WTC11 (cell line): ENCODE measurements around the gene PARD6A.

Experiments used
- CREB1 ChIP-seq: sonication (generic); formaldehyde crosslinking; IDR thresholded peaks from 2 replicates; pipeline ENCODE4 v1.8.0; 2023; ENCODE audit warnings: mild to moderate bottlenecking, missing genetic modification reagents
- ELF4 ChIP-seq: sonication (generic); formaldehyde crosslinking; IDR thresholded peaks from 2 replicates; pipeline ENCODE4 v1.8.1; 2022; ENCODE audit warnings: low read depth, mild to moderate bottlenecking, moderate library complexity, missing genetic modification reagents
- FOXJ3 ChIP-seq: sonication (generic); formaldehyde crosslinking; IDR thresholded peaks from 2 replicates; pipeline ENCODE4 v1.9.0; 2021; ENCODE audit warnings: missing genetic modification reagents, mild to moderate bottlenecking, borderline replicate concordance
- JUN ChIP-seq: sonication (generic); formaldehyde crosslinking; IDR thresholded peaks from 2 replicates; pipeline ENCODE4 v1.8.0; 2023; ENCODE audit warnings: mild to moderate bottlenecking, missing genetic modification reagents
- MXD4 ChIP-seq: fragments of 250-450 bp; sonication (Bioruptor Pico); IDR thresholded peaks from 2 replicates; pipeline ENCODE4 v1.8.0; 2021; ENCODE audit warnings: mild to moderate bottlenecking, moderate library complexity, borderline replicate concordance
- NR2C2 ChIP-seq: sonication (generic); formaldehyde crosslinking; IDR thresholded peaks from 2 replicates; pipeline ENCODE4 v1.8.0; 2022; ENCODE audit warnings: mild to moderate bottlenecking, missing genetic modification reagents
- RORB ChIP-seq: fragments of 250-450 bp; sonication (Bioruptor Pico); IDR thresholded peaks from 2 replicates; pipeline ENCODE4 v1.9.0; 2021; ENCODE audit warnings: mild to moderate bottlenecking
- SP1 ChIP-seq: sonication (generic); formaldehyde crosslinking; conservative IDR thresholded peaks from 2 replicates; pipeline ENCODE4 v1.8.1; 2022; ENCODE audit warnings: missing genetic modification reagents
- TF ChIP-seq, protein P1 (sequence below): fragments of 200-600 bp; IDR thresholded peaks from 2 replicates; pipeline ENCODE4 v1.8.0; 2022; ENCODE audit warnings: antibody characterized with exemption
- TF ChIP-seq, protein P2 (sequence below): sonication (generic); formaldehyde crosslinking; IDR thresholded peaks from 2 replicates; pipeline ENCODE4 v1.8.0; 2022; ENCODE audit warnings: mild to moderate bottlenecking, missing genetic modification reagents
- TF ChIP-seq, protein P3 (sequence below): sonication (generic); formaldehyde crosslinking; IDR thresholded peaks from 2 replicates; pipeline ENCODE4 v1.8.1; 2023; ENCODE audit warnings: mild to moderate bottlenecking, missing genetic modification reagents
- TF ChIP-seq, protein P4 (sequence below): sonication (generic); formaldehyde crosslinking; IDR thresholded peaks from 2 replicates; pipeline ENCODE4 v1.8.1; 2023; ENCODE audit warnings: mild to moderate bottlenecking, missing genetic modification reagents, borderline replicate concordance

DNA sequence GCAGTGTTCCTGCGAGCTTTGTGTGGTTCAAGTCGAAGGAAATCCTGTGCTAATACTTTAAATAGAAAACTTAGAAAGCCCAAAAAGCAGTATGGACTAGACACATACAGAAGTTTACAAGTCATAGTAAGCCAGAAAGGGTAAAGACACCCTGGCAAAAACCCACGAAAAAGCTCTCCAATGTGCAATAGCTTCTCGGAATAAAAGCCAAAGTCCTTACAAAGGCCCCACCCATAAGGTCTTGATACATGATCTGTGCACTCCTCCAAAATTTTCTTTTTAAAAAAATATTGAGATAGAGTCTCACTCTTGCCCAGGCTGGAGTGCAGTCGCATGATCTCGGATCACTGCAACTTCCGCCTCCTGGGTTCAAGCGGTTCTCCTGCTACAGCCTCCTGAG lies 16.2 kb downstream of the PARD6A start:
- TF ChIP-seq CREB1 (CRISPR knock-in tag), result no peak
- TF ChIP-seq, protein P1, sequence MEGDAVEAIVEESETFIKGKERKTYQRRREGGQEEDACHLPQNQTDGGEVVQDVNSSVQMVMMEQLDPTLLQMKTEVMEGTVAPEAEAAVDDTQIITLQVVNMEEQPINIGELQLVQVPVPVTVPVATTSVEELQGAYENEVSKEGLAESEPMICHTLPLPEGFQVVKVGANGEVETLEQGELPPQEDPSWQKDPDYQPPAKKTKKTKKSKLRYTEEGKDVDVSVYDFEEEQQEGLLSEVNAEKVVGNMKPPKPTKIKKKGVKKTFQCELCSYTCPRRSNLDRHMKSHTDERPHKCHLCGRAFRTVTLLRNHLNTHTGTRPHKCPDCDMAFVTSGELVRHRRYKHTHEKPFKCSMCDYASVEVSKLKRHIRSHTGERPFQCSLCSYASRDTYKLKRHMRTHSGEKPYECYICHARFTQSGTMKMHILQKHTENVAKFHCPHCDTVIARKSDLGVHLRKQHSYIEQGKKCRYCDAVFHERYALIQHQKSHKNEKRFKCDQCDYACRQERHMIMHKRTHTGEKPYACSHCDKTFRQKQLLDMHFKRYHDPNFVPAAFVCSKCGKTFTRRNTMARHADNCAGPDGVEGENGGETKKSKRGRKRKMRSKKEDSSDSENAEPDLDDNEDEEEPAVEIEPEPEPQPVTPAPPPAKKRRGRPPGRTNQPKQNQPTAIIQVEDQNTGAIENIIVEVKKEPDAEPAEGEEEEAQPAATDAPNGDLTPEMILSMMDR, result no peak
- TF ChIP-seq JUN (CRISPR knock-in tag), result no peak
- TF ChIP-seq, protein P2, sequence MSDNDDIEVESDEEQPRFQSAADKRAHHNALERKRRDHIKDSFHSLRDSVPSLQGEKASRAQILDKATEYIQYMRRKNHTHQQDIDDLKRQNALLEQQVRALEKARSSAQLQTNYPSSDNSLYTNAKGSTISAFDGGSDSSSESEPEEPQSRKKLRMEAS, result no peak
- no peak for TF ChIP-seq NR2C2 (CRISPR knock-in tag)
- TF ChIP-seq, protein P3, sequence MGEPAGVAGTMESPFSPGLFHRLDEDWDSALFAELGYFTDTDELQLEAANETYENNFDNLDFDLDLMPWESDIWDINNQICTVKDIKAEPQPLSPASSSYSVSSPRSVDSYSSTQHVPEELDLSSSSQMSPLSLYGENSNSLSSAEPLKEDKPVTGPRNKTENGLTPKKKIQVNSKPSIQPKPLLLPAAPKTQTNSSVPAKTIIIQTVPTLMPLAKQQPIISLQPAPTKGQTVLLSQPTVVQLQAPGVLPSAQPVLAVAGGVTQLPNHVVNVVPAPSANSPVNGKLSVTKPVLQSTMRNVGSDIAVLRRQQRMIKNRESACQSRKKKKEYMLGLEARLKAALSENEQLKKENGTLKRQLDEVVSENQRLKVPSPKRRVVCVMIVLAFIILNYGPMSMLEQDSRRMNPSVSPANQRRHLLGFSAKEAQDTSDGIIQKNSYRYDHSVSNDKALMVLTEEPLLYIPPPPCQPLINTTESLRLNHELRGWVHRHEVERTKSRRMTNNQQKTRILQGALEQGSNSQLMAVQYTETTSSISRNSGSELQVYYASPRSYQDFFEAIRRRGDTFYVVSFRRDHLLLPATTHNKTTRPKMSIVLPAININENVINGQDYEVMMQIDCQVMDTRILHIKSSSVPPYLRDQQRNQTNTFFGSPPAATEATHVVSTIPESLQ (CRISPR knock-in tag), result no peak
- no peak for TF ChIP-seq MXD4
- TF ChIP-seq, protein P4, sequence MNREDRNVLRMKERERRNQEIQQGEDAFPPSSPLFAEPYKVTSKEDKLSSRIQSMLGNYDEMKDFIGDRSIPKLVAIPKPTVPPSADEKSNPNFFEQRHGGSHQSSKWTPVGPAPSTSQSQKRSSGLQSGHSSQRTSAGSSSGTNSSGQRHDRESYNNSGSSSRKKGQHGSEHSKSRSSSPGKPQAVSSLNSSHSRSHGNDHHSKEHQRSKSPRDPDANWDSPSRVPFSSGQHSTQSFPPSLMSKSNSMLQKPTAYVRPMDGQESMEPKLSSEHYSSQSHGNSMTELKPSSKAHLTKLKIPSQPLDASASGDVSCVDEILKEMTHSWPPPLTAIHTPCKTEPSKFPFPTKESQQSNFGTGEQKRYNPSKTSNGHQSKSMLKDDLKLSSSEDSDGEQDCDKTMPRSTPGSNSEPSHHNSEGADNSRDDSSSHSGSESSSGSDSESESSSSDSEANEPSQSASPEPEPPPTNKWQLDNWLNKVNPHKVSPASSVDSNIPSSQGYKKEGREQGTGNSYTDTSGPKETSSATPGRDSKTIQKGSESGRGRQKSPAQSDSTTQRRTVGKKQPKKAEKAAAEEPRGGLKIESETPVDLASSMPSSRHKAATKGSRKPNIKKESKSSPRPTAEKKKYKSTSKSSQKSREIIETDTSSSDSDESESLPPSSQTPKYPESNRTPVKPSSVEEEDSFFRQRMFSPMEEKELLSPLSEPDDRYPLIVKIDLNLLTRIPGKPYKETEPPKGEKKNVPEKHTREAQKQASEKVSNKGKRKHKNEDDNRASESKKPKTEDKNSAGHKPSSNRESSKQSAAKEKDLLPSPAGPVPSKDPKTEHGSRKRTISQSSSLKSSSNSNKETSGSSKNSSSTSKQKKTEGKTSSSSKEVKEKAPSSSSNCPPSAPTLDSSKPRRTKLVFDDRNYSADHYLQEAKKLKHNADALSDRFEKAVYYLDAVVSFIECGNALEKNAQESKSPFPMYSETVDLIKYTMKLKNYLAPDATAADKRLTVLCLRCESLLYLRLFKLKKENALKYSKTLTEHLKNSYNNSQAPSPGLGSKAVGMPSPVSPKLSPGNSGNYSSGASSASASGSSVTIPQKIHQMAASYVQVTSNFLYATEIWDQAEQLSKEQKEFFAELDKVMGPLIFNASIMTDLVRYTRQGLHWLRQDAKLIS (CRISPR knock-in tag), result no peak
- no peak for TF ChIP-seq ELF4 (CRISPR knock-in tag)
- no peak for TF ChIP-seq FOXJ3 (CRISPR knock-in tag)
- no peak for TF ChIP-seq RORB (CRISPR knock-in tag)
- no peak for TF ChIP-seq SP1
